RWPE2 (cell line): ENCODE measurements around the gene SEMA4F.
A peak's percentile ranks its signal among the peaks of the same experiment; 100 is the strongest.

Source experiments
- ATAC-seq: fragments of 200-7000 bp; cut with Tn5 transposase; 3 replicates; pipeline ENCODE4 v1.9.1; 2021; ENCODE audit warnings: low read depth
- DNase-seq: peaks from one replicate; pipeline ENCODE4 v3.0.0-alpha.2; 2020; ENCODE audit warnings: low spot score
- H3K27ac ChIP-seq: fragments of 450-650 bp; 2 replicates; pipeline ENCODE4 v1.5.1; 2017; ENCODE audit warnings: mild to moderate bottlenecking; ENCODE audit not compliant: poor library complexity, severe bottlenecking
- H3K27me3 ChIP-seq: fragments of 250-450 bp; sonication (Bioruptor Pico); 2 replicates; pipeline ENCODE4 v1.5.1; 2021; ENCODE audit warnings: mild to moderate bottlenecking, moderate library complexity; ENCODE audit not compliant: insufficient read depth, poor library complexity, severe bottlenecking
- H3K36me3 ChIP-seq: fragments of 250-450 bp; sonication (Bioruptor Pico); 2 replicates; pipeline ENCODE4 v1.5.1; 2020; ENCODE audit warnings: low read depth, mild to moderate bottlenecking, moderate library complexity
- H3K4me1 ChIP-seq: fragments of 250-450 bp; sonication (Bioruptor Pico); 2 replicates; pipeline ENCODE4 v1.5.1; 2021; ENCODE audit warnings: mild to moderate bottlenecking, moderate library complexity; ENCODE audit not compliant: insufficient read depth, poor library complexity, severe bottlenecking
- H3K4me3 ChIP-seq: fragments of 250-450 bp; sonication (Bioruptor Pico); 2 replicates; pipeline ENCODE4 v1.5.1; 2021; ENCODE audit warnings: mild to moderate bottlenecking, moderate library complexity; ENCODE audit not compliant: severe bottlenecking
- H3K9me3 ChIP-seq: fragments of 250-450 bp; sonication (Bioruptor Pico); 2 replicates; pipeline ENCODE4 v1.5.1; 2021; ENCODE audit warnings: mild to moderate bottlenecking, moderate library complexity; ENCODE audit not compliant: severe bottlenecking
- TF ChIP-seq, protein P1 (sequence below): fragments of 450-650 bp; IDR thresholded peaks from one replicate; pipeline ENCODE4 v1.5.1; 2017; ENCODE audit warnings: mild to moderate bottlenecking, moderate library complexity; ENCODE audit not compliant: poor library complexity, severe bottlenecking

SEMA4F gene

DNA sequence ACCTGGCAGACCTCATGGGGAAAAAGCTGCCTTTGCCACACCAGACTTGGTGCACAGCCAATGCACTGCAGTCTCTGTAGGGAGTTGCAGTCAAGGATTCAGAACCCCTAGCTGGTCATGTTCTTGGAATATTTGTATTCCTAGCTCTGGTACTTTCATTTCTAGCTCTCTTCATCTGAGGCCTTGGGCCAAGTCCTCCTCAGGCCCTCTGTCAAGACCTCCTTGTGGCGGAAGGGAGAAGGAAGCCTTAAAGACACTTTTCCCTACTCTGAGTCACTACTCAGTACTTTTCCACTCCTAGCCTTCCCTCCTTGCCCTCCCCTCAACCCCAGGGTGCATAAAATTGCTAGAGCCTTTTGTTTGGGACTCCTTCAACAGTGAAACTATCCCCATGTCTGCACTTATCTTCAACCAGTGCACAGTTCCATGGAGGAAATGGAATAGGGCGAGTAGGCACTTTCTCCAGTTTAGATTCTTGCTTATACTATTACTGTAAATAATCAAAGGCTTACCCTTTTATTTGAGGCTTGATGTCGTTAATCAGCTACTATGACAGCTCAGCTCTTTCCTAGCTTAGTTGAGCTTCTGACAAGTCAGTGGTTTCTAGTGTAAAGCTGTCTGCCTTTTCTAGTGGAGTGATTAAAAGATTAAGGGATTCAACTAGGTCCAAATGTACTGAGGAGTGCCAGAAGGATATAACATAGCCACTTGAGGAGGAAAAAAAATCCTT, 21.7 kb upstream of the SEMA4F start:
- 0 out of 3 replicates have a peak, but pooled peaks have one; percentile 23 for ATAC-seq

DNA sequence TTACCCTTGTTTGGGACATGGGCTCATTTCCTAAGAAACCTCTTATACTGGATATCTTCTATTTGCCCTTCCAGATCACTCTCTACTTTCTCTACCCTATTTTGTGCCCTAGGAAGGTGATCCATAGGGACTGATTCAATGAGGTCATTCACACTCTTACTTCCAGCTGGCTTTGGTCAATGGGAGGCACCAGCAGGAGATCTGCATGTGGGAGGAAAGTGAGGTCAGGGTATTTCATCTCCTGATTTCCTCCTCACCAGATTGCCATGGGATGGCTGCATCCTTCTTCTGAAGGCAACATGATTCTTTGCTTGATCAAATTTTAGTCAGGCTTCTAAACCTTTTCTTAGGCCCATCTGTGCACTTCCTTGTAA, 21.1 kb upstream of the SEMA4F start:
- ATAC-seq (no peak), DNase-seq (no peak)
- no peak overlapping the region for H3K4me3 ChIP-seq
- H3K4me1 ChIP-seq = no peaks in the 10 kb centered on the region
- H3K27ac ChIP-seq = no peak overlapping the region
- no peaks in the 10 kb centered on the region for H3K36me3 ChIP-seq
- H3K27me3 ChIP-seq = no peaks in the 10 kb centered on the region
- H3K9me3 ChIP-seq = no peaks in the 10 kb centered on the region
- TF ChIP-seq, protein P1, sequence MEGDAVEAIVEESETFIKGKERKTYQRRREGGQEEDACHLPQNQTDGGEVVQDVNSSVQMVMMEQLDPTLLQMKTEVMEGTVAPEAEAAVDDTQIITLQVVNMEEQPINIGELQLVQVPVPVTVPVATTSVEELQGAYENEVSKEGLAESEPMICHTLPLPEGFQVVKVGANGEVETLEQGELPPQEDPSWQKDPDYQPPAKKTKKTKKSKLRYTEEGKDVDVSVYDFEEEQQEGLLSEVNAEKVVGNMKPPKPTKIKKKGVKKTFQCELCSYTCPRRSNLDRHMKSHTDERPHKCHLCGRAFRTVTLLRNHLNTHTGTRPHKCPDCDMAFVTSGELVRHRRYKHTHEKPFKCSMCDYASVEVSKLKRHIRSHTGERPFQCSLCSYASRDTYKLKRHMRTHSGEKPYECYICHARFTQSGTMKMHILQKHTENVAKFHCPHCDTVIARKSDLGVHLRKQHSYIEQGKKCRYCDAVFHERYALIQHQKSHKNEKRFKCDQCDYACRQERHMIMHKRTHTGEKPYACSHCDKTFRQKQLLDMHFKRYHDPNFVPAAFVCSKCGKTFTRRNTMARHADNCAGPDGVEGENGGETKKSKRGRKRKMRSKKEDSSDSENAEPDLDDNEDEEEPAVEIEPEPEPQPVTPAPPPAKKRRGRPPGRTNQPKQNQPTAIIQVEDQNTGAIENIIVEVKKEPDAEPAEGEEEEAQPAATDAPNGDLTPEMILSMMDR = no peak

More for the DNA sequence above, 21.7 kb upstream of the SEMA4F start:
- no peaks in the 10 kb centered on the region for H3K36me3 ChIP-seq
- H3K27me3 ChIP-seq = no peaks in the 10 kb centered on the region
- TF ChIP-seq, protein P1 = no peak
- no peak overlapping the region for H3K4me3 ChIP-seq
- H3K9me3 ChIP-seq = no peaks in the 10 kb centered on the region
- no peak for DNase-seq
- no peak overlapping the region for H3K27ac ChIP-seq
- H3K4me1 ChIP-seq = no peaks in the 10 kb centered on the region

- Histone ChIP-seq H3K27me3 (peaks cover 4% of the 10 kb centered on the region), H3K4me3 (no peak overlapping the region), H3K4me1 (no peaks in the 10 kb centered on the region), H3K36me3 (no peaks in the 10 kb centered on the region), H3K27ac (no peak overlapping the region), H3K9me3 (no peaks in the 10 kb centered on the region)
- DNase-seq (no peak), ATAC-seq (no peak)
- TF ChIP-seq, protein P1 = no peak
These were observed 14.5 kb upstream of the SEMA4F start for GRCh38 chr2:74639550-74639949.

DNA sequence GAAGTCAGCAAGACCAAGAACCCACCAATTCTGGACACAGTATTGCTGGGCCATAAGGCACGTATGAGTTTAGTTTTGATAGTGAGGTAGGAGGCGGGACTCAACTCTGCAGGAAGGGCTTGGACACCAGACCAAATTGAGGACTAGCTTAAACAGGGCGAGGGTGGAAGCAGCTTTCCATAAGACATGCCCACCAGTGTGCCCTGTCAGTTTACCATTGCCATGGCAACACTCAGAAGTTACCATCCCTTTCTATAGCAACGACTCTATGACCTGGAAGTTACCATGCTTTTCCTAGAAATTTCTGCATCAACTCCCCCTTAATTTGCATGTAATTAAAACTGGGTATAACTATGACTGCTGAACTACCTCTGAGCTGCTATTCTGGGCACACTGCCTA, 8.7 kb upstream of the SEMA4F start:
- TF ChIP-seq, protein P1 = no peak
- DNase-seq (no peak), ATAC-seq (no peak)
- Histone ChIP-seq H3K36me3 (no peaks in the 10 kb centered on the region), H3K27ac (no peak overlapping the region), H3K4me3 (no peak overlapping the region), H3K9me3 (no peaks in the 10 kb centered on the region), H3K4me1 (no peaks in the 10 kb centered on the region), H3K27me3 (peaks cover 4% of the 10 kb centered on the region)

DNA sequence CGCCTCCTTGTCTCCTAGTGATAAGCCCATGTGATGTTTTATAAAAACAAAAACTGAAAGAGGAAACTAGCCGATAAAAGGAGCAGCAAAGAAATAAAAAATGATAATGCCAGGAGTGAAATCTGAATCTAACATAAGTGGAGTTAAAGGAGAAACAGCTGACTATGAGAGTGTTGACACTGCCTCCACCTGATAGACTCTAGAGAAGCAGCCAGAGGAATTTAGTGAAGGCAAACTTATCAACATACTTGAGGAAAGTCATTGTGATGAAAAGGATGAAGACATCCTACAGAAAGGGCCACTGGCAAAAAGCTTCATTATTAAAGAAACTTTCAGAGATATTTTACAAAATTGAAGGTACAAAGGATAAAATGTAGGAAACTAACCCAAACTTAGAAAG, 7.8 kb upstream of the SEMA4F start:
- peaks cover 1% of the 10 kb centered on the region for H3K27me3 ChIP-seq
- no peak for ATAC-seq

More for the DNA sequence above, 7.8 kb upstream of the SEMA4F start:
- Histone ChIP-seq H3K36me3 (no peaks in the 10 kb centered on the region), H3K4me3 (no peak overlapping the region), H3K4me1 (no peaks in the 10 kb centered on the region), H3K9me3 (no peaks in the 10 kb centered on the region), H3K27ac (no peak overlapping the region)
- no peak for DNase-seq
- TF ChIP-seq, protein P1 = no peak
